ENCODE measurements around the gene RAB40A. TPM values are rescaled to one million over a fixed set of nuclear protein-coding genes. Genes with fewer than 3 reads are reported as not detected.

The RAB40A gene
- total and polyA plus RNA-seq, 2 donors (not counting 1 experiment from before 2014, with no cell fraction given): 0.15 to 0.67 TPM

- WGBS (ENCODE audit: insufficient coverage): 71% methylated on average over 1 of the region's 4 CpGs
- DNase-seq (no peak), ATAC-seq (ENCODE audit: low read depth) (no peak)
- intact Hi-C loops (cut with micrococcal nuclease): no loop called here
- POLR2A ChIA-PET: no interaction called here
- TF ChIP-seq CTCF (IDR thresholded peaks at IDR 0.05) (no peak), EZH2 (IDR thresholded peaks at IDR 0.05; ENCODE audit: borderline replicate concordance, insufficient read depth, low read depth, low read length, poor library complexity, severe bottlenecking) (no peak)
- Histone ChIP-seq H4K20me1 (ENCODE audit: control insufficient read depth, insufficient read depth, low read length, poor library complexity, severe bottlenecking) (no peaks in the 10 kb centered on the region), H3K36me3 (replicated peaks in 1 of 2; ENCODE audit: control extremely low read depth in 1 of 2, control insufficient read depth in 1 of 2, extremely low read depth in 1 of 2, insufficient read depth in 2 of 2, low read length in 1 of 2) (no peaks in the 10 kb centered on the region), H3K4me1 (ENCODE audit: control insufficient read depth in 2 of 2, insufficient read depth in 2 of 2, low read length in 2 of 2) (no peaks in the 10 kb centered on the region), H3K27me3 (replicated peaks in 1 of 4; ENCODE audit: control extremely low read depth in 1 of 4, control insufficient read depth in 3 of 4, insufficient read depth in 4 of 4, low read length in 3 of 4) (no peaks in the 10 kb centered on the region), H2AFZ (ENCODE audit: insufficient read depth, low read depth, low read length, poor library complexity, severe bottlenecking) (no peak overlapping the region), H3K4me2 (replicated peaks; ENCODE audit: low read depth, low read length, poor library complexity, severe bottlenecking) (no peak overlapping the region), H3K9ac (ENCODE audit: low read length) (no peak overlapping the region), H3K79me2 (ENCODE audit: control insufficient read depth, insufficient read depth, low read length) (no peaks in the 10 kb centered on the region), H3K9me3 (ENCODE audit: control extremely low read depth in 1 of 3, control insufficient read depth in 2 of 3, insufficient read depth in 1 of 3, low read length in 2 of 3) (peaks cover 0 to 2% (median 0%) of the 10 kb centered on the region in 3 donors), H3K27ac (ENCODE audit: low read length in 2 of 2) (no peak overlapping the region), H3K4me3 (ENCODE audit: control extremely low read depth in 1 of 5, extremely low read depth in 1 of 5, insufficient read depth in 1 of 5, low read depth in 2 of 5, low read length in 4 of 5) (no peak overlapping the region)
- Mint-ChIP-seq H3K27ac (no peak overlapping the region), H3K4me3 (no peak overlapping the region), H3K27me3 (no peaks in the 10 kb centered on the region), H3K4me1 (no peaks in the 10 kb centered on the region), H3K9me3 (ENCODE audit: insufficient read depth) (no peaks in the 10 kb centered on the region)
- CTCF ChIA-PET: no interaction called here
Observed at GRCh38 chrX:103513476-103514108, 5.7 kb downstream of the RAB40A start.

DNA sequence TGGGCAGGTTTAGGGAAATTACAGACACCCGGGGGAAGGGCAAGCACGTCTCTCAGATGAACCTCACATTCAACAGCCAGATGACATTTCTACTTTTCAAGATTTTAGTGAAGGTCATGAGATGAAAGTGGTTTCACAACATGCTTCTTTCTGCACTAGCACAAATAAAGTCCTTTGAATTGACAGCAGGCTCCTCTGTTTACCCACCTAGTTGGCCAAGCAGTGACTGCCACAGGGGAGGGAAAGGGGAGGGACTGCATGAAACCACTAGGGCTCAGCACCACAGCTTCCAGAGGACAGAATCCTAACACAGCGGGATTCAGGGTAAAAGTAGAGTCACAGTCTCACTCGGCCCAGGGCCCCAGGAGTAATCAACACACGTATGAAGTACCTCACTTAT lies 6.2 kb downstream of the RAB40A start:
- Histone ChIP-seq H3K4me1 (ENCODE audit: control insufficient read depth in 2 of 2, insufficient read depth in 2 of 2, low read length in 2 of 2) (no peaks in the 10 kb centered on the region), H3K9ac (ENCODE audit: low read length) (no peak overlapping the region), H3K9me3 (ENCODE audit: control extremely low read depth in 1 of 3, control insufficient read depth in 2 of 3, insufficient read depth in 1 of 3, low read length in 2 of 3) (peaks cover 0 to 2% (median 0%) of the 10 kb centered on the region in 3 donors), H3K79me2 (ENCODE audit: control insufficient read depth, insufficient read depth, low read length) (no peaks in the 10 kb centered on the region), H3K27me3 (replicated peaks in 1 of 4; ENCODE audit: control extremely low read depth in 1 of 4, control insufficient read depth in 3 of 4, insufficient read depth in 4 of 4, low read length in 3 of 4) (no peaks in the 10 kb centered on the region), H3K27ac (ENCODE audit: low read length in 2 of 2) (no peak overlapping the region), H2AFZ (ENCODE audit: insufficient read depth, low read depth, low read length, poor library complexity, severe bottlenecking) (no peak overlapping the region), H4K20me1 (ENCODE audit: control insufficient read depth, insufficient read depth, low read length, poor library complexity, severe bottlenecking) (no peaks in the 10 kb centered on the region), H3K4me3 (ENCODE audit: control extremely low read depth in 1 of 5, extremely low read depth in 1 of 5, insufficient read depth in 1 of 5, low read depth in 2 of 5, low read length in 4 of 5) (no peak overlapping the region), H3K4me2 (replicated peaks; ENCODE audit: low read depth, low read length, poor library complexity, severe bottlenecking) (no peak overlapping the region), H3K36me3 (replicated peaks in 1 of 2; ENCODE audit: control extremely low read depth in 1 of 2, control insufficient read depth in 1 of 2, extremely low read depth in 1 of 2, insufficient read depth in 2 of 2, low read length in 1 of 2) (no peaks in the 10 kb centered on the region)
- H3K4me1 Mint-ChIP-seq: no peaks in the 10 kb centered on the region
- ChIA-PET CTCF (no interaction called here), POLR2A (no interaction called here)
- no peak overlapping the region for H3K4me3 Mint-ChIP-seq
- intact Hi-C loops (cut with micrococcal nuclease): no loop called here
- WGBS (ENCODE audit: insufficient coverage): no CpG with 5 or more reads among the region's 5 CpGs
- no peak overlapping the region for H3K27ac Mint-ChIP-seq
- no peaks in the 10 kb centered on the region for H3K9me3 Mint-ChIP-seq (ENCODE audit: insufficient read depth)
- TF ChIP-seq CTCF (IDR thresholded peaks at IDR 0.05) (no peak), EZH2 (IDR thresholded peaks at IDR 0.05; ENCODE audit: borderline replicate concordance, insufficient read depth, low read depth, low read length, poor library complexity, severe bottlenecking) (no peak)
- ATAC-seq (ENCODE audit: low read depth) (no peak), DNase-seq (no peak)
- H3K27me3 Mint-ChIP-seq: no peaks in the 10 kb centered on the region
